Ovary (tissue), 3 donors: ENCODE measurements around the gene RHPN2.

Source experiments
- CTCF ChIP-seq, 3 donors: fragments of 450-650 bp in 2 of 3; fragments of 200-600 bp in 1 of 3; IDR thresholded peaks; one replicate each; pipeline versions ENCODE4 v1.5.1 to v1.8.0; 2016 to 2022; ENCODE audit warnings: antibody characterized with exemption in 3 of 3, mild to moderate bottlenecking in 1 of 3
- EP300 ChIP-seq: sonication (generic); formaldehyde crosslinking; IDR thresholded peaks from one replicate; pipeline ENCODE4 v1.6.1; 2017; ENCODE audit warnings: antibody characterized with exemption
- POLR2A ChIP-seq: fragments of 450-650 bp; IDR thresholded peaks from one replicate; pipeline ENCODE4 v1.6.1; 2017; ENCODE audit warnings: antibody characterized with exemption, mild to moderate bottlenecking, moderate library complexity
- donor health status: DM: no; HTN: no; CAD: no.

DNA sequence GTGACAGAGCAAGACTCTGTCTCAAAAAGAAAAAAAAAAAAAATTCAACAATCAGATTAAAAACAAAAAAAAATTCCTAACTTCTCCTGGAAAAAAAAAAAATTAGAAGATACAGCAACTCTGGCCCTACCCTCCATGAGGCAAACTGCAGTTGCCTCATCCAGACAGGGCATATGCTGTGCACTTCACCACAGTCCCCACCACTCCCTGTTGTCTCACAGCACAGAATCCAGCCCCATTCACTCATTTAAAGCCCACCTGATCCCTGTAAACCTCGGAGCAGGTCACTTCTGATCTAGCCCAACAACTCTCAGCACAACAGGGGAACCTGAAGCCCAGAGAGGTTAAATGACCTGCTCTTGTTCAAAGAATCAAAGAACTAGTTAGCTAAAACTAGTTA, 24.9 kb downstream of the RHPN2 start:
- no peak for TF ChIP-seq CTCF (IDR thresholded peaks at IDR 0.05)
- no peak for TF ChIP-seq POLR2A
- no peak for TF ChIP-seq EP300
